Heart left ventricle (tissue), 13 donors: ENCODE results near the gene FAM53A.

Source experiments
- CTCF ChIP-seq, 12 donors: fragments of 200-600 bp; sonication (generic) in 4 of 12; IDR thresholded peaks; one replicate each; pipeline versions ENCODE4 v1.5.0 to v1.8.0; 2018 to 2022; ENCODE audit warnings: antibody characterized with exemption in 12 of 12, mild to moderate bottlenecking in 5 of 12
- POLR2A ChIP-seq, 2 donors: fragments of 450-650 bp; IDR thresholded peaks; one replicate each; pipeline ENCODE4 v1.6.1; 2017; ENCODE audit warnings: antibody characterized with exemption in 2 of 2, mild to moderate bottlenecking in 2 of 2, moderate library complexity in 2 of 2
- donor health status: ischemic (EF 13 %, LVEDD 7.1; RV severe dilation, severe dysfunction).
- donor health status: DM: no; HTN: yes; CAD: no.
- donor health status: DM: no; HTN: no; CAD: no.
- donor health status: ischemic (EF 25% LVEDD 6.9; RV normal size, moderate dysfunction).
- donor health status: ischemic (EF 25% LVEDD 5.7; RV mildly dilated, moderate dysfunction).
- donor health status: ischemic (EF 35%, LVEDD 5.7; RV mildly dilated, moderate dysfunction).
- donor health status: nonischemic (EF 11% LVEDD 7.7; RV severe dilation, severe dysfunction).
- donor health status: DM: yes; HTN: yes; CAD: no.
- donor health status: PGD.
- donor health status: ischemic (EF 29% LVEDD 5.4; RV normal size, mild dysfunction).
- donor health status: nonischemic (EF 23%, LVEDD 6.1; RV moderate dilation, normal function).

- TF ChIP-seq POLR2A (IDR thresholded peaks at IDR 0.05) (no peak), CTCF (IDR thresholded peaks at IDR 0.05) (no peak)
Observed at GRCh38 chr4:1637580-1638271, 46.4 kb downstream of the FAM53A start.
